HepG2 (cell line): Measurements from ENCODE around the gene WDR87. TPM values are rescaled to one million over a fixed set of nuclear protein-coding genes. Genes with fewer than 3 reads are reported as not detected.

Experiments used
- ADNP ChIP-seq: sonication (generic); formaldehyde crosslinking; IDR thresholded peaks from 2 replicates; pipeline ENCODE4 v1.4.0; 2020; ENCODE audit warnings: missing genetic modification reagents
- DR1 ChIP-seq: sonication (generic); formaldehyde crosslinking; IDR thresholded peaks from 2 replicates; pipeline ENCODE4 v1.8.0; 2021; ENCODE audit warnings: mild to moderate bottlenecking, missing genetic modification reagents, inconsistent platforms
- GFI1 ChIP-seq: sonication (generic); formaldehyde crosslinking; IDR thresholded peaks from 2 replicates; pipeline ENCODE4 v1.5.0; 2020; ENCODE audit warnings: missing genetic modification reagents, mild to moderate bottlenecking, borderline replicate concordance
- ISX ChIP-seq: sonication (generic); formaldehyde crosslinking; conservative IDR thresholded peaks from 2 replicates; pipeline ENCODE4 v1.5.0; 2020; ENCODE audit warnings: missing genetic modification reagents
- JUNB ChIP-seq: sonication (generic); formaldehyde crosslinking; IDR thresholded peaks from 2 replicates; pipeline ENCODE4 v1.8.0; 2022; ENCODE audit warnings: missing genetic modification reagents, mild to moderate bottlenecking, borderline replicate concordance
- KDM5B ChIP-seq: sonication (generic); formaldehyde crosslinking; IDR thresholded peaks from 2 replicates; pipeline ENCODE4 v1.4.0; 2020; ENCODE audit warnings: missing genetic modification reagents, mild to moderate bottlenecking, borderline replicate concordance
- MIXL1 ChIP-seq: IDR thresholded peaks from 2 replicates; pipeline ENCODE4 v1.6.1; 2016
- NFATC3 ChIP-seq: sonication (generic); formaldehyde crosslinking; IDR thresholded peaks from 2 replicates; pipeline ENCODE4 v1.5.1; 2020; ENCODE audit warnings: mild to moderate bottlenecking, missing genetic modification reagents
- NFYC ChIP-seq: IDR thresholded peaks from 2 replicates; pipeline ENCODE4 v1.6.1; 2016; ENCODE audit warnings: missing genetic modification reagents, missing compliant biosample characterization
- NR3C1 ChIP-seq: sonication (generic); formaldehyde crosslinking; IDR thresholded peaks from 2 replicates; pipeline ENCODE4 v1.4.0; 2020; ENCODE audit warnings: missing genetic modification reagents
- PHF21A ChIP-seq: sonication (generic); formaldehyde crosslinking; IDR thresholded peaks from 2 replicates; pipeline ENCODE4 v1.5.0; 2020; ENCODE audit warnings: mild to moderate bottlenecking, missing genetic modification reagents
- SRY ChIP-seq: sonication (generic); formaldehyde crosslinking; IDR thresholded peaks from 2 replicates; pipeline ENCODE4 v1.8.0; 2022; ENCODE audit warnings: mild to moderate bottlenecking, missing genetic modification reagents
- TARDBP ChIP-seq: sonication (generic); formaldehyde crosslinking; IDR thresholded peaks from 2 replicates; pipeline ENCODE4 v1.8.0; 2022; ENCODE audit warnings: mild to moderate bottlenecking, missing genetic modification reagents
- TBX3 ChIP-seq: fragments of 450-650 bp; IDR thresholded peaks from 2 replicates; pipeline ENCODE4 v1.6.1; 2017; ENCODE audit warnings: antibody characterized with exemption, mild to moderate bottlenecking, inconsistent platforms, borderline replicate concordance
- ZNF230 ChIP-seq: sonication (generic); formaldehyde crosslinking; IDR thresholded peaks from 2 replicates; pipeline ENCODE4 v1.4.0; 2020; ENCODE audit warnings: mild to moderate bottlenecking, missing genetic modification reagents
- ZNF350 ChIP-seq: sonication (generic); formaldehyde crosslinking; IDR thresholded peaks from 2 replicates; pipeline ENCODE4 v1.4.0; 2020; ENCODE audit warnings: mild to moderate bottlenecking, low read depth, missing genetic modification reagents, borderline replicate concordance
- ZNF501 ChIP-seq: sonication (generic); formaldehyde crosslinking; IDR thresholded peaks from 2 replicates; pipeline ENCODE4 v1.5.1; 2020; ENCODE audit warnings: mild to moderate bottlenecking, moderate library complexity, missing genetic modification reagents
- ZNF878 ChIP-seq: sonication (generic); formaldehyde crosslinking; IDR thresholded peaks from 2 replicates; pipeline ENCODE4 v1.8.1; 2023; ENCODE audit warnings: mild to moderate bottlenecking, missing genetic modification reagents, moderate library complexity
- polyA plus RNA-seq, 8 experiments: library from polyadenylated mRNA; depleted of rRNA in 3 of 8; stranded (reverse) in 7 of 8; unstranded in 1 of 8; fragments of >200 nt; fragmentation: Illumina TruSeq in 4 of 8; extraction: Trizol in 4 of 8; gene quantifications; 2 replicates each; pipeline versions ENCODE4 v1.2.1 to v1.2.3, GENCODE V29; 2011 to 2016; ENCODE audit warnings: low read depth in 4 of 8, missing spikeins in 1 of 8, mixed read lengths in 1 of 8; ENCODE audit not compliant: insufficient read depth in 1 of 8
- total RNA-seq, 5 experiments: library from RNA; depleted of rRNA; stranded (reverse); fragments of >200 nt; fragmentation: Illumina TruSeq; extraction: Trizol; gene quantifications; 2 replicates each; pipeline ENCODE4 v1.2.3, GENCODE V29; 2016; ENCODE audit warnings: low read depth in 1 of 5
- TF ChIP-seq, protein P1 (sequence below), 2 experiments: IDR thresholded peaks; 2 replicates each; pipeline ENCODE4 v1.6.1; 2011 to 2012; ENCODE audit warnings: low read length in 2 of 2, borderline replicate concordance in 1 of 2, low read depth in 1 of 2, mild to moderate bottlenecking in 1 of 2, moderate library complexity in 1 of 2
- TF ChIP-seq, protein P2 (sequence below): sonication (generic); formaldehyde crosslinking; IDR thresholded peaks from 2 replicates; pipeline ENCODE4 v1.5.0; 2020; ENCODE audit warnings: missing genetic modification reagents
- TF ChIP-seq, protein P3 (sequence below): IDR thresholded peaks from 2 replicates; pipeline ENCODE4 v1.6.1; 2016; ENCODE audit warnings: low read depth
- TF ChIP-seq, protein P4 (sequence below): sonication (generic); formaldehyde crosslinking; IDR thresholded peaks from 2 replicates; pipeline ENCODE4 v1.9.0; 2021; ENCODE audit warnings: missing genetic modification reagents, mild to moderate bottlenecking, borderline replicate concordance

Gene WDR87
- total and polyA plus RNA-seq, 2 of the 13 experiments (the other 11 are each of a cell fraction or from before 2014, with no cell fraction given): not detected

GRCh38 chr19:37931881-37932655, 25.7 kb upstream of the WDR87 start (continued):
- TF ChIP-seq, protein P1, sequence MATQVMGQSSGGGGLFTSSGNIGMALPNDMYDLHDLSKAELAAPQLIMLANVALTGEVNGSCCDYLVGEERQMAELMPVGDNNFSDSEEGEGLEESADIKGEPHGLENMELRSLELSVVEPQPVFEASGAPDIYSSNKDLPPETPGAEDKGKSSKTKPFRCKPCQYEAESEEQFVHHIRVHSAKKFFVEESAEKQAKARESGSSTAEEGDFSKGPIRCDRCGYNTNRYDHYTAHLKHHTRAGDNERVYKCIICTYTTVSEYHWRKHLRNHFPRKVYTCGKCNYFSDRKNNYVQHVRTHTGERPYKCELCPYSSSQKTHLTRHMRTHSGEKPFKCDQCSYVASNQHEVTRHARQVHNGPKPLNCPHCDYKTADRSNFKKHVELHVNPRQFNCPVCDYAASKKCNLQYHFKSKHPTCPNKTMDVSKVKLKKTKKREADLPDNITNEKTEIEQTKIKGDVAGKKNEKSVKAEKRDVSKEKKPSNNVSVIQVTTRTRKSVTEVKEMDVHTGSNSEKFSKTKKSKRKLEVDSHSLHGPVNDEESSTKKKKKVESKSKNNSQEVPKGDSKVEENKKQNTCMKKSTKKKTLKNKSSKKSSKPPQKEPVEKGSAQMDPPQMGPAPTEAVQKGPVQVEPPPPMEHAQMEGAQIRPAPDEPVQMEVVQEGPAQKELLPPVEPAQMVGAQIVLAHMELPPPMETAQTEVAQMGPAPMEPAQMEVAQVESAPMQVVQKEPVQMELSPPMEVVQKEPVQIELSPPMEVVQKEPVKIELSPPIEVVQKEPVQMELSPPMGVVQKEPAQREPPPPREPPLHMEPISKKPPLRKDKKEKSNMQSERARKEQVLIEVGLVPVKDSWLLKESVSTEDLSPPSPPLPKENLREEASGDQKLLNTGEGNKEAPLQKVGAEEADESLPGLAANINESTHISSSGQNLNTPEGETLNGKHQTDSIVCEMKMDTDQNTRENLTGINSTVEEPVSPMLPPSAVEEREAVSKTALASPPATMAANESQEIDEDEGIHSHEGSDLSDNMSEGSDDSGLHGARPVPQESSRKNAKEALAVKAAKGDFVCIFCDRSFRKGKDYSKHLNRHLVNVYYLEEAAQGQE (IDR thresholded peaks at IDR 0.05; ENCODE audit: borderline replicate concordance in 1 of 2, low read depth in 1 of 2, low read length in 2 of 2): no peak
- TF ChIP-seq DR1 (no peak), ISX (no peak), GFI1 (CRISPR knock-in tag) (no peak), ADNP (no peak), SRY (peak; percentile 56; the same call in 1 of the 2 replicates), NFYC (CRISPR knock-in tag) (no peak), MIXL1 (CRISPR knock-in tag) (peak; percentile 36; the same call in 1 of the 2 replicates), ZNF350 (CRISPR knock-in tag) (peak; percentile 71), KDM5B (peak; percentile 71; the same call in 1 of the 2 replicates), NR3C1 (CRISPR knock-in tag) (no peak), PHF21A (peak; percentile 72), TARDBP (CRISPR knock-in tag) (peak; percentile 45; the same call in 1 of the 2 replicates), ZNF878 (peak; percentile 38; the same call in 1 of the 2 replicates), NFATC3 (0 out of 2 replicates have a peak, but pooled peaks have one; percentile 30), ZNF501 (CRISPR knock-in tag) (peak; percentile 84), TBX3 (no peak), JUNB (CRISPR knock-in tag) (no peak), ZNF230 (no peak; the same call in 1 of the 2 replicates)
- TF ChIP-seq, protein P2, sequence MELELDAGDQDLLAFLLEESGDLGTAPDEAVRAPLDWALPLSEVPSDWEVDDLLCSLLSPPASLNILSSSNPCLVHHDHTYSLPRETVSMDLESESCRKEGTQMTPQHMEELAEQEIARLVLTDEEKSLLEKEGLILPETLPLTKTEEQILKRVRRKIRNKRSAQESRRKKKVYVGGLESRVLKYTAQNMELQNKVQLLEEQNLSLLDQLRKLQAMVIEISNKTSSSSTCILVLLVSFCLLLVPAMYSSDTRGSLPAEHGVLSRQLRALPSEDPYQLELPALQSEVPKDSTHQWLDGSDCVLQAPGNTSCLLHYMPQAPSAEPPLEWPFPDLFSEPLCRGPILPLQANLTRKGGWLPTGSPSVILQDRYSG (CRISPR knock-in tag): no peak
- TF ChIP-seq, protein P3, sequence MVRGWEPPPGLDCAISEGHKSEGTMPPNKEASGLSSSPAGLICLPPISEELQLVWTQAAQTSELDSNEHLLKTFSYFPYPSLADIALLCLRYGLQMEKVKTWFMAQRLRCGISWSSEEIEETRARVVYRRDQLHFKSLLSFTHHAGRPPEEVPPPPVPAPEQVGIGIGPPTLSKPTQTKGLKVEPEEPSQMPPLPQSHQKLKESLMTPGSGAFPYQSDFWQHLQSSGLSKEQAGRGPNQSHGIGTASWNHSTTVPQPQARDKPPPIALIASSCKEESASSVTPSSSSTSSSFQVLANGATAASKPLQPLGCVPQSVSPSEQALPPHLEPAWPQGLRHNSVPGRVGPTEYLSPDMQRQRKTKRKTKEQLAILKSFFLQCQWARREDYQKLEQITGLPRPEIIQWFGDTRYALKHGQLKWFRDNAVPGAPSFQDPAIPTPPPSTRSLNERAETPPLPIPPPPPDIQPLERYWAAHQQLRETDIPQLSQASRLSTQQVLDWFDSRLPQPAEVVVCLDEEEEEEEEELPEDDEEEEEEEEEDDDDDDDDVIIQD (CRISPR knock-in tag): no peak
- TF ChIP-seq, protein P4, sequence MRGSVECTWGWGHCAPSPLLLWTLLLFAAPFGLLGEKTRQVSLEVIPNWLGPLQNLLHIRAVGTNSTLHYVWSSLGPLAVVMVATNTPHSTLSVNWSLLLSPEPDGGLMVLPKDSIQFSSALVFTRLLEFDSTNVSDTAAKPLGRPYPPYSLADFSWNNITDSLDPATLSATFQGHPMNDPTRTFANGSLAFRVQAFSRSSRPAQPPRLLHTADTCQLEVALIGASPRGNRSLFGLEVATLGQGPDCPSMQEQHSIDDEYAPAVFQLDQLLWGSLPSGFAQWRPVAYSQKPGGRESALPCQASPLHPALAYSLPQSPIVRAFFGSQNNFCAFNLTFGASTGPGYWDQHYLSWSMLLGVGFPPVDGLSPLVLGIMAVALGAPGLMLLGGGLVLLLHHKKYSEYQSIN (CRISPR knock-in tag): no peak
